T-helper 22 cell (primary cell): Measurements from ENCODE around the gene SOCS3.
"Not testable (repeated sequence)": the region's sequence is repeated elsewhere in the genome, so short reads cannot be mapped to it uniquely, and the experiment has no call there.

Experiments used
- DNase-seq: peaks from one replicate; pipeline ENCODE4 v3.0.0-alpha.2; 2020; ENCODE audit warnings: low read depth

The SOCS3 gene

DNA sequence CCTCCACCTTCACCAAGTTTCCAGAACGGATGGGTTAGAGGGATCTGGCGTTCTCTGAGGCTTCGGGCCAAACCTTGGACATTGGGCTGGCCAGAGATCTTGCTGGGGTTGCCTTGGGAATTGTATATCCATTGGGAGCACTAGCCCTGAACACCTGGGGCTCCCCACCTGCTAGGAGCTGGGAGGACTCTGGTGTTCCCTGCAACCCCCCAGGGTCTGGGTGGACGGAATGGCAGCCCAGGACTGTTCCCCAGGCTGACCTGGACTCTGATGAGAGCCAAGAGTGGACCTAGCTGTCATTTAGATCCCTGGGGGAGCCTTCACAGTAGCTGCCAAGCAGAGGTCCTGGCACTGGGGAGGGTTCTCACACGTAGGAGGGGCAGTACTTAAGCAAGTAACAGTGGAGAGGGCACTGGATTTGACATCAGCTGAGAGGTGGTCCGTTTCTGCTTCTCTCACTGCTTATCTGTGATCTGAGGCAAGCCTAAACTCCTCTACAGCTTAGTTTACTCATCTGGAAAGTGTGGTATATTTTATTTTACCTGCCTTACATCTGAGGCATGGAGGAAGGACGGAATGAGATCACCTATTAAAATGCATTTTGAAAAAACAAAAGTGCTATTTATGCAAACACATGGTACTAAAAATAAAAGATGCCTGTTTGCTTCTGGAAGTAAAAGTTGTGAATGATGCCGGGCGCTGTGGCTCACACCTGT lies 11.7 kb downstream of the SOCS3 start:
- no peak for DNase-seq

DNA sequence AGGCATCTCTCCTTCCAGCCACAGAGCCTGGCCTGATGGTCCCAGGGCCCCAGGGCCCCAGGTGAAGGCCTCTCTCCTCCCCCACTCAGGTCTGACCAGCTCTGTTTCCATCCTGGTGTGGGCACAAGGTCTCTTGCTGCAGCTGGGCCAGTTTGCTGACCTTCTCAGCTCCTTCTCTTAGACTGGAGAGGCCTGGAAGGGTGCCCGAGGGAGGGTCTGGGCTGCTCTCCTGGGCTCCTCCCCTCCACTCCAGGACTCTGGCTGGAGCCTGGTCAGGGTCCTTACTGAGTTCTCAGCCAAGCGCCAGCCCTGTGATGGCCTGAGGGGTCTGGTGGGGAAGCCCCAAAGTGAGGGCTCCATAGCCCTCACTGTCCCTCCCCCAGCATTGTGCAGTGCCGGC lies 12.4 kb downstream of the SOCS3 start:
- no peak for DNase-seq

DNA sequence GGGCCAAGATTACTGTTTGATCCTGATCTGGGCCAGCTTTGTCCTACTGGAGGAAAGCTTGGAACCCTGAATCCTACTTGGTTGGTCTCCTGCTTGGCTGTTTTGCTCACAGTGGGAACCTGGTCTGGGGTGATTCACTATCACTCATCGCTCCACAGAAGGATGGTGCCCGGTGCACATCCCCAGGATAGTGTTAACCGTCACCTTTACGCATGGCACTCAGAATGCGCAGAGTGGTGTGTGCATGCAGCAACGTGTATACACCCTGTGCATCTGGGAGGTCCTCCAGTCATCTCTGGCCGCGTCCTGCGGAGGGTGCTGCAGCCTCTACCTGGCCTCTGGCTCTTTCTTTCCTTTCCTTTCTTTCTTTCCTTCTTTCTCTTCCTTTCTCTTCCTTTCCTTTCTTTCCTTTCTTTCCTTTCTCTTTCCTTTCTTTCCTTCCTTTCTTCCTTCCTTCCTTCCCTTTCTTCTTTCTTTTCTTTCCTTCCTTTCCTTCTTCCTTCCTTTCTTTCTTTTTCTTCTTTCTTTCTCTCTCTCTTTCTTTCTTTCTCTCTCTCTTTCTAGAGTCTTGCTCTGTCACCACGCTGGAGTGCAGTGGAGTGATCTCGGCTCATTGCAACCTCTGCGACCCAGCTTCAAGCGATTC lies 13.1 kb downstream of the SOCS3 start:
- no peak for DNase-seq

DNA sequence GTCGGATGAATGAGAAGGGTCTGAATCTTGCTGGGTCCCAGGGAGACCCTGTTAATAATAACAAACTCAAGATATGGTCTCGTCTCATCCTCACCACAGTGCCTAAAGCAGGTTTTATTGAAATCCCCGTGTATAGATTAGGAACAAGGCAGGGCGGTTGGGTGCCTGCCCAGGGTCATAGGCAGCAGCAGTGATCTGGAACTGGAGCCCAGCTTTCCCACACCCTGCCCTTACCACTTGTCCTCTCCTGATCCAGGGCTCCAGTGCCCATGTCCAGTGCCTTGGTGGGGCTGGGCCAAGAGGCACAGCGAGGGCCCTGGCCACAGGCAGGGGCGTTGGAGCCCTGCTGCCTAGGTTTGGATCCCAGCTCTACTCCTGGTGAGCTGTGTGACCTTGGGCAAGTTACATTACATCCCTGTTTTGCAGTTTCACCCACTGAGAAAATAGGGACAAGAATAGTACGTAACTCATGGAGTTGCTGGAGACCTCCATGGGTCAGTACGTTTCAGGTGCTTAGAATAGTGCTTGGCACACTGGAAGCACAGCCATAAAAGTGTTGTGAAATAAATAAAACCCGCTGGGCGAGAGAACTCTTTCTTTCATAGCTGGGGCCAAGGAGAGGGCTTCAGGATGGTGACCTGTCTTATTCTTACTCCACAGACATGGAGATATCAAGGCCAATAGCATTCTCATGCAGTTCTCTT lies 13.9 kb downstream of the SOCS3 start:
- no peak for DNase-seq

DNA sequence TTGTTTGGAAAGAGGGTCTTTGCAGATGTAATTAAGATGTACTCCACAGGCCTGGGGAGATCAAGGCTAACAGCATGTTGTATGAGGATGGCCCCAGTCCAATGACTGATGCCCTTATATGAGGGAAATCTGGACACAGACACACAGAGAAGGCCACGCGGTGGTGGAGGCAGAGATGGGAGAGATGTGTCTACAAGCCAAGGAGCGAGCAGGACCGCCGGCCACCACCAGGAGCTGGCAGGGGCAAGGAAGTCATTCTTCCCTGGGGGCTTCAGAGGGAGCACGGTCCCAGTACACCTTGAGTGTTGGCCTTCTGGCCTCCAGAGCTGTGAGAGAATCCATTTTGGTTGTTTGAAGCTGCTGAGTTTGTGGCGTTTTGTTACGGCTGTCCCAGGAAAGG lies 14.7 kb downstream of the SOCS3 start:
- DNase-seq = no peak

DNA sequence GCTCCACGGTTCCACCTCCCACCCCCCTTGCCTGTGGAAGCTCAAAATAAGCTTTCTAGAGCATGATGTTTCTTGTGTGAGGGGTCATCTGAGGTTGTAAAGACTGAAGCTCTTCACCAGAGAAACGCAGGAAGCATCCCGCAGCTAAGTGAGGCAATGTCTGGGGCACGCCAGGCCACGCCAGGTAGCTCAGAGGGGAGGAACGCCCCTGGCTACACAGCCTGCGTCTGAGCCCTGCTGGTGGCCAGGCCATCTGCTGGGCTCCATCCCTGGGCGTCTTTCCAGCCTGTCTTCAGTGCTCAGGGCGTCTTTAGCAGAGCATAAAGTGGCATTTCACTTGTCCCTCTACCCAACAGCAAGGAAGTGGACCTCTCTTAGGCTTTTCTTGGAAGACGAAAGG lies 15.2 kb downstream of the SOCS3 start:
- DNase-seq = no peak

DNA sequence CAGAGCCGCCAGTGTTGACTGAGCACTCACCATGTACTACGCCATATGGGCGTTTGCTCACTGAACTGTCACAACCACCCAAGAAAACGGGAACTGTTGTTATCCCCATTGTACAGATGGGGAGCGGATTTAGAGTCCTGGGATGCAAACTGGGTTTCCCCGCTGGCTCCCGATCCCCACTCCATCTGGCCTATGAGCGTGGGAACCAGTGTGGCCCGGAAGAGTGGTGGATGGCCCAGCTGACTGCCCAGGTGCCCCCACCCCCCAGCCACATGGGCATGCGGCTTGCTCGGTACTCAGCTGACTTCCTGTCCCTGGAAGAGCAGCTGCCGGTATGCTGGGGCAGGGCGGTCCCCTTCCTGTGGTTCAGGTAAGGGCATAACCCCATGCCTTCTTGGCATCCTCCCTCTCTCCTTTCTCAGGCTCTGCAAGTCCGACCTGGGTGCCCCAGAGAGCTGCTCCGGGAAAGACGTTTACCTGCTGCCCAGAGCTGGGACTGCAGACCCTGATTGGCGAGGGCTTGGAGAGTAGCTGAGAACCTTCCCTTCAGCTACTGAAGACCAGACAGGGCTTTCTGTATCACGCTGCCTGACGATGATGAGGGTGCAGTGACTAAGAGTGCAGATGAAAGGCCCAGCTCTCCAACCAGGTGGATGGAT lies 16.2 kb downstream of the SOCS3 start:
- peak; percentile 72 for DNase-seq

DNA sequence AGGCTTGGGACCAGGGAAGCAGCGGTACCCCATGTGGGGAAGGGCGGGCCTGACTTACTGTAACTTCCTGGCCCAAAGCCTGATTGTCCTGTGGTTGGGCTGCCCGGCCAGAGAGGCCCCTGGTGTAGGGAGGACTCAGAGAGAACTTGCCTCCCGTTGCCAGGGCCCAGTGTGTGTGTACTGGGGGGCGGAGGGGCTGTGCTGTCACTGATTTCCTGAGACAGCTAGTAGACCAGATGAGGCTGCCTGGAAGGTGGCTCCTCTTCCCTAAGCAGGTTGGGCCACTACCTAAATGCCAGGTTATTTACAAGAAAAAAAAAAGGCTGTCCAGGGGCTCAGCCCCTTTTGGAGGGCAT lies 16.7 kb downstream of the SOCS3 start:
- no peak for DNase-seq

DNA sequence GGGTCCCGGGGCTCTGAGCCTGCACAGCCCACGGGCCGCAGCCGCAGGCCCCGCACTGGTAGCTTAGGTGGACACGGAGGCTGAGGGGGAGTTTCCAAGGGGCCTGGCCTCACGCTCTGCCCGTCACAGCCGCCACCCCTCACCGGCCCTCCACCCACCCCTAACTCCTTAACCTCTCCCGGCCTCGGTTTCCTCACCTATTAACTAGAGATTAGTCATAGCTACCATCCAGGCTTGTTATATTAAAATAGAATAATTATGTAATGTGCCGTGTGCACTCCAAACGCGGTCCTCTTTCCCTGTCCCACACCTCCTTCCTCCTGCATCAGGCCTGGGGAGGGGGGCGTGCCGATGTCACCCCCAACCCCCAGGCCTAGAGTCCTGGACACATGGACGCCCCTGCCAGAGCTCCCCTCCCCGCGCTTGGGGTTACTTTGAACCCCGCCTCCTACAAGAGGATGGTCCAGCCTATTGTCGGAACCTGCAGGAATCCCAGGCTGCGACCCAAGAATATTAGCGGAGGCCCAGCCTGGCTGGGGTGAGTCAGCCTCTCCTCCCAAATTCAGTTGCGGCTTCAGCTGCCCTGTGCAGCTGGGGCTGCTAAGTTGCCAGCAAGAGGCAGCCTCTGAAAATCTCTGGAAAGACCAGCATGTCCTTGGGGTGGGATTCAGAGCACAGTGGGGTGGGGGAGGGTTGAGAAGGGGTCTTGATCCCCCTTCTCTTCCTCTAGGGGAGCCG lies 17.3 kb downstream of the SOCS3 start:
- DNase-seq = no peak

DNA sequence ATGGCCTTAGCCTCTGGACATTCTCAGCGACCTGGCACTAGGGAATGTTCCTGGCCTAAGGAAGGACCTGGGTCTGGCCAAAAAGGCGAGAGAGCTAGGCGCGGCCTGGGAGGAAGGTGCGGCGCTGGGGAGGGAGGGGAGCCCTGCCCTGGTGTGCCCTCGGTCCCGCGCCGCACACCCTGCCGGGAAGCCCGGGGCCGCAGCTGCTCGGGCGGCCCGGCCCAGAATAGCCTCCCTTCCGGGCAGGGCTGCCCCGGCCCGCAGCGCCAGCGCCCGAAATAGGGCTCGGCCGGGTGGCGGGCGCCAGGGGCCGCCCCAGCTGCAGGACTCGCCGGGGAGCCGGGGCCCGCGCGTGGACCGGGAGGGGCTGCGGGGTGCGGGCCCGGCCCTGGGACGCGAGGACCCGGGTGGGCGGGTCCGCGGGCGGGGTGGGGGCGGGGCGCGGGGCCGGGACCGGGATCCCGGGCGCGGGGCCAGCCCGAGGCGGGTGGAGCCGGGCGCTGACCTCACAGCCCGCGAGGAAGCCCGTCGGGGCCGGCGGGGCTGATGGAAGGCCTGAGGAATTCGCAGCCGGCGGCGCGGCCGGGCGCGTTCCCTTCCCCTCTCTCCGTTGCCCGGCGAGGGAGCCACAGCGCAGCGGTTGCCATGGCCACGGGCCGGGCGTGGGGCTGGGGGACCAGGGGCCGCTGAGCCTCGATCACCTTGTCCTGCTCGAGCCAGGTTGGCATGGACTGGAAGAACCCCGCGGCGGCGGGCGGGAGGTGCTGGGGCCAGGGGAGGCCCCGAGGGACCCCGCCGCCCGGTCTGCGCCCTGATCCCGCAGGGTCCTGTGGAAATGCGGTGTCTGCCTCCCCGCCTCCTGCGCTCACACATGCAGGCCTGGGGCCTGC lies 18.1 kb downstream of the SOCS3 start:
- DNase-seq = no peak

DNA sequence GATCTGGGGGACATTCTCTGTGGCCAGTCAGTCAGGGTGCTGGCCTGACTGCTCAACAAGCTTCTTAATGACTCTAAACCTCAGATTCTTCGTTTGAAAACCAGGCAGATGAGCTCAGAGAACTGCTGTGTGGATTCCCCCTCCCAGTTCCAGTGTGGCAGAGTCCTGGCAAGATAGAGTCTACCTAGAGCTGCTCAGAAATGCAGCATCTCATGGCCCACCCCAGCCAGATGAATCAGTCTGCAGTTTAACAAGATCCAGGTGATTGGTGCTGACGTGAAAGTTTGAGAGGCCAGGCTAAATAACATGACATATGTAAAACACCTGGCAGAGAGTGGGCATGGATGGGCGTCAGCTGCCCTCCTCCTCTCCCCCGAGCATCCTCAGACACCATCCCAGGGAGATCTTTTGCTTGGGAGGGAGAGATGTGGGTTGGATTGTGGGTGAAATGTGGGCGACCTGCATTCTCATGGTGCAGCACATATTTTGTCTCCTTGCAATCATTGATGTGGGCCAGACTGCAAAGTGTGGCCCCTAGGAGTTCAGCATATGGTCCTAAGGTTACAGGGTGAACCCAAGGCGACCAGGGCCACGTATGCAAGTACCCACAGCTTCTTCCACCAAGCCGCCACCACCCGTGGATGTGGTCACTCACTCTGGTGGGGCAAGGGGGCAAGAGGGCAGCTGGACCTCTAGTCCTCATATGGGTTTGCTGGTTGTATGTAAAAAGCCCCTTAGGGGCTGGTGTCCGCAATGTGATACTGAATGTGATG lies 19.5 kb downstream of the SOCS3 start:
- no peak for DNase-seq

DNA sequence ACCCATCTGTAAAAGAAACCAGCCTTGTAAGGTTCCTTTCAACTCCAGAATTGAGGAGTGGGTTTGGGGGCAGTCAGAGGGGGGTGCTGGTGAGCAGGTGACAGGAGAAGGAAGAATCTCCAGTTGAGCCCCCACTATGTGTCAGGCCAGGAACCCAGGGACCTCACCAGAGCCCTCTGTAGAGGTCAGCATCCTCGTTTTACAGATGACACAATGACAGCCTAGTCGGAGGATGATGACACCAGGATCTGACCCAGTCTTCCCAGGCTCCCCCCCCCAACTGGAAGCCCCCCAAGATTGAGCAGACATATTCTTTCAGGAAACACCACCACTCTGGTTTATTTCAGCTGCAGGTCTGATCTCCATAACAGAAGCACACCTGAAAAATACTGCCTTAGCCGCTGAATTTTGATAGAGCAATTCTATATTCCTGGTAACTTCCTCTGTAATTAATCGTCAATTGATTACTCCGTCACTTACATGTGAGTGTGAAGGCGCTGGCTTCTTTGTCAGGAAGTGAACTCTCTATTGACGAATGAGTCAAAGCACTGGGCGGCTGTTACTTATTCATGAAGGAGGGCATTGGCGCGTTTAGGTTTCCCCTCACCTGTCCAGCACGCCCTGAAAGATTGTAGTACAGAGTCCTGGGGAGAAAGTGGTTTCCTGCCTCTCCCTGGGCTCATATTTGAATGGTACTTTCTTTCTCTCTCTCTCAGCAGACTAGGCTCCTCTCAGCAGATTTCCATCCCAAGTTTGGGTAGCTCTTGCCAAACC lies 21.2 kb downstream of the SOCS3 start:
- DNase-seq = no peak

DNA sequence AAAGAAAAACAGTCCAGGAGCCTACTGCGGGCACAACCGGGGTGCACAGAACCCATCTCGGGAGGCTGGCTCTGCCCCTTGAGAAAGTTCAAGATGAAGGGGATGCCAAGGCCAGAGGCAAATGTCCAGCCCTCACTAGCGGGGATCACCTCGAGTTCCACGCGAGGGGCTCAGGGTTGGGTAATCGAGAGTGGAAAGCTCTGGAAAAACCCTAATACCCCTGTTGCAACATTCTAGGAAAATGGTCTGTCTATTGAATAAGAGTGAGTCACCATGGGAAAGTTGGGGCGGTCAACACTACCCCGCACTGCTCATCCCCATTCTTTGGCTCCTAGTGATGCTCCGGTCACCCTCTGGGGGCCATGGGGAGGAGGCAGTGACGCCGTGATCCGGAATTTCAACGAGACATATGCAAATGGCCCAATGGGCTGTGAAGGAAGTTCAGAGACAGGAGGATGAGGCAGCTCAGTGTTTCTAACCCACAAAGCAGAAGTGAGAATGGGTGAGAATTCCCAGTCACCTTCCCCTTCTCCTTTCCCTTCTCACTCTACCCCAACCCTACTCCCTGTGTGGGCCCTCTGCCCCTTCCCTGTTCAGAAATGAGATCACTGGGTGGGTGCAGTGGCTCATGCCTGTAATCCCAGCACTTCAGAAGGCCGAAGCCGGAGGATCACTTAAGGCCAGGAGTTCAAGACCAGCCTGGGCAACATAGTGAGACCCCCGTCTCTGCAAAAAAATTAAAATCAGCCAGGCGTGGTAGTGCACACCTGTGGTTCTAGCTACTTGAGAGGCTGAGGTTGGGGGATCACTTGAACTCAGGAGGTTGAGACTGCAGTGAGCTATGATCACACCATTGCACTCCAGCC lies 22.4 kb downstream of the SOCS3 start:
- DNase-seq = no peak

DNA sequence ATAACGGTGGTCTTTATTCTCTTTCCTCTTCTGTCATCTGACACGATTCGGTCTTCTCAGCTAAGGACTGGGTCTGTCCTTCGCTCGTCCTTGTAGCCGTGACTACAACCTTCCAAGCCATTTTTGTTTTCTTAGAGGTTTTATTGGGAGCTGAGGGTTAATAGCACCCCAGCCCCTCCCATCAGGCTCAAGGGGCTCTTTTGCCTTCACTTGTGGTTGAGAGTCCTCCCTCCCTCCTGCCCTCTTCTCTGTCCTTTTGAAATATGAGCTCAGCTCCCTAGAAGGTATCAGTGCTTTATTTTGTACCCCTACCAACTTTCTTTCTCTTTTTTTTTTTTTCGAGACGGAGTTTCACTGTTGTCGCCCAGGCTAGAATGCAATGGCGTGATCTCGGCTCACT lies 24.7 kb downstream of the SOCS3 start:
- no peak for DNase-seq

DNA sequence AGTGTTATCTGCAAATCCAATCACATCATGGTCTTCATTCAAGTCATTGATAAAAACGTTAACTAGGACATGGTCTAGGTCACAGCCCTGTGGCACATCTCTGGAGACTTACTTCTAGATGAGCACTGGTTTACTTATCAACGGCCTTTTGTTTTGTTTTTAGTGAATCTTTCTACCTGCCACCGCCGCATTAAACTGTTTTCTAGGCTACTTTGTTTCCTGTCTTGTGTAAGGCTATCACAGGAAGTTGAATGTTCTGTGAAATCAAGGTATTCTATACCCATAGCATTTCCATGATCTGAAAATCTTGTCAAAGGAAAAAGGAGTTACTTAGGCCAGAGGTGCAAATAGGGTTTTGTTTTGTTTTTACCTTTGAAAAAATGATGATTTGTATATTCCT lies 26.9 kb downstream of the SOCS3 start:
- DNase-seq = no peak

DNA sequence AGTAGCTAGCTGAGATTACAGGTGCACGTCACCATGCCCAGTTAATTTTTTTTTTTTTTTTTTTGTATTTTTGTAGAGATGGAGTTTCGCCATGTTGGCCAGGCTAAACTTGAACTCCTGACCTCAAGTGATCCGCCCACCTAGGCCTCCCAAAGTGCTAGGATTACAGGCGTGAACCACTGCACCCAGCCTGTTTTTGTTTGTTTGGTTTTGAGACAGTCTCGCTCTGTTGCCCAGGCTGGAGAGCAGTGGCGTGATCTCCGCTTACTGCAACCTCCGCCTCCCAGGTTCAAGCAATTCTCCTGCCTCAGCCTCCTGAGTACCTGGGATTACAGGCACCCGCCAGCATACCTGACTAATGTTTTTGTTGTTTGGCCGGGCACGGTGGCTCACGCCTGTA lies 28.5 kb downstream of the SOCS3 start:
- DNase-seq = not testable (repeated sequence)

DNA sequence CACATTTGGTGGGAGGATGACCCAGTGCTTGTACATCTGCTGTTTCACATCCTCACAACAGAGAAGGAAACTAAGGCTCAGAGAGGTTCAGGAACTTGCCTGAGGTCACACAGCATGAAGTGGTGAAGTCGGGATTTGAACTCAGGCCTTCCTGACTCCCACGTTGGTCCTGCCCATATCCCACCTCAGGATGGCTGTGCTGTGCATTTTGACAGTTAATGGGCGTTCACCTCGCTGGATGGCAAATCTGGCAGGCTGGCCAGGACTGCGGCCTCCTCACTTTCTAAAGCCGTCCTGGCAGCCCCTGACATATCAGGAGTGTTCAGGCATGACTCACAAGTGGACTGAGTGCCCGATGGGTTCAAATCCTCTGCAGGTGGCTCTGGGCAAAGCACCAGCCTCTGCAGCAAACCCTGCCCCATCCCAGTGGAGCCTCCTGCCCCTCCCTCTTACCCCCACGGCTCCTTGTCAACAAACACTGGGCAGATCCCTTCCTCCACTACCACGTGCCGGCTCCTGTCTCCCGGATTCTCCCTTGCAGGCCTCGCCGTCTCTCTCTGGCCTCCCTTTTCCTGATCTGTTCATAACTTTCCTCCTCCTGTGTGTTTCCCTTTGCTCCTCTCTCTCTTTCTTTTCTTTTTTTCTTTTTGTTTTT lies 29.2 kb downstream of the SOCS3 start:
- no peak for DNase-seq
